Measurements from ENCODE around the gene ACADM. TPM values are rescaled to one million over a fixed set of nuclear protein-coding genes. Genes with fewer than 3 reads are reported as not detected.

The ACADM gene
- total RNA-seq, 1 donor from 2014 or later, result 43.1 TPM

- ATAC-seq, result no peak
- Histone ChIP-seq H3K27ac (no peak overlapping the region), H3K9me3 (no peaks in the 10 kb centered on the region), H3K27me3 (ENCODE audit: low read depth) (no peaks in the 10 kb centered on the region), H3K4me1 (no peaks in the 10 kb centered on the region), H3K4me3 (no peak overlapping the region), H3K36me3 (no peaks in the 10 kb centered on the region)
- TF ChIP-seq CTCF (IDR thresholded peaks at IDR 0.05), result no peak
- intact Hi-C loops (cut with DNase I), result no loop called here
- no peak for DNase-seq
These were observed 87.6 kb downstream of the ACADM start for GRCh38 chr1:75812065-75812464.

Other genes starting within 250 kb of the ACADM start
- gene SLC44A5, start 113.6 kb upstream of the ACADM start, total RNA-seq, result 0.47 TPM
- gene RABGGTB, start 61.5 kb downstream of the ACADM start, total RNA-seq, result 82.5 TPM
- gene MSH4, start 72.2 kb downstream of the ACADM start, total RNA-seq, result 0.65 TPM
- not detected for gene ASB17, start 207.7 kb downstream of the ACADM start, total RNA-seq